PFSK-1 (cell line): ENCODE data around the gene CDH8.

Source experiments
- FOXP2 ChIP-seq: optimal IDR thresholded peaks from 2 replicates; pipeline ENCODE3; 2011; ENCODE audit warnings: borderline replicate concordance, control low read depth, inconsistent platforms; ENCODE audit not compliant: insufficient read depth; ENCODE audit errors: extremely low read length, extremely low read depth
- POLR2AphosphoS5 ChIP-seq: IDR thresholded peaks from 2 replicates; pipeline ENCODE4 v1.6.1; 2012; ENCODE audit warnings: low read depth, mild to moderate bottlenecking, control low read depth, low read length, moderate library complexity
- REST ChIP-seq, 2 experiments: IDR thresholded peaks; 2 replicates each; pipeline versions ENCODE4 v1.6.1 to v1.8.0; 2011 to 2012; ENCODE audit warnings: low read depth in 2 of 2, low read length in 2 of 2, control low read depth in 1 of 2, inconsistent platforms in 1 of 2, mild to moderate bottlenecking in 1 of 2, moderate library complexity in 1 of 2; ENCODE audit not compliant: insufficient read depth in 1 of 2
- SIN3A ChIP-seq: IDR thresholded peaks from 2 replicates; pipeline ENCODE4 v1.6.1; 2012; ENCODE audit warnings: mild to moderate bottlenecking, low read length, moderate library complexity, borderline replicate concordance; ENCODE audit not compliant: insufficient read depth
- TAF1 ChIP-seq: IDR thresholded peaks from 2 replicates; pipeline ENCODE4 v1.6.1; 2012; ENCODE audit warnings: low read length, control low read depth, borderline replicate concordance; ENCODE audit not compliant: insufficient read depth

- no peak for TF ChIP-seq REST (IDR thresholded peaks at IDR 0.05; ENCODE audit: insufficient read depth in 1 of 2, low read depth in 2 of 2, low read length in 2 of 2)
- no peak for TF ChIP-seq POLR2AphosphoS5
- no peak for TF ChIP-seq SIN3A
- no peak for TF ChIP-seq TAF1
- no peak for TF ChIP-seq FOXP2
Measured at GRCh38 chr16:61611847-61612491, 424.3 kb downstream of the CDH8 start.
